GM21390 (cell line): ENCODE data around the gene BTF3.
"Not testable (repeated sequence)": the region's sequence is repeated elsewhere in the genome, so short reads cannot be mapped to it uniquely, and the experiment has no call there.

Source experiments
- ATAC-seq: cut with Tn5 transposase; IDR thresholded peaks from one replicate; pipeline ENCODE4 v1.9.1; 2021; ENCODE audit not compliant: unreplicated experiment

The BTF3 gene

GRCh38 chr5:73485715-73486114 lies 12.5 kb upstream of the BTF3 start:
- ATAC-seq: no peak

- ATAC-seq: no peak
These were observed 11.9 kb upstream of the BTF3 start for GRCh38 chr5:73486119-73486899.

GRCh38 chr5:73487257-73487656 lies 11.0 kb upstream of the BTF3 start:
- not testable (repeated sequence) for ATAC-seq

- no peak for ATAC-seq
These were observed 10.4 kb upstream of the BTF3 start for GRCh38 chr5:73487815-73488214.

- no peak for ATAC-seq
These were observed 9.4 kb upstream of the BTF3 start for GRCh38 chr5:73488806-73489205.

GRCh38 chr5:73490088-73490487 lies 8.2 kb upstream of the BTF3 start:
- no peak for ATAC-seq

- ATAC-seq: no peak
These were observed 7.1 kb upstream of the BTF3 start for GRCh38 chr5:73491155-73491554.

GRCh38 chr5:73493421-73493820 lies 4.8 kb upstream of the BTF3 start:
- ATAC-seq: no peak

- ATAC-seq: no peak
These were observed 3.5 kb upstream of the BTF3 start for GRCh38 chr5:73494721-73495120.

GRCh38 chr5:73495772-73496335 lies 2.4 kb upstream of the BTF3 start:
- ATAC-seq: no peak

- ATAC-seq: no peak
These were observed 1.2 kb upstream of the BTF3 start for GRCh38 chr5:73496984-73497457.

GRCh38 chr5:73497497-73498056 lies 665 bp upstream of the BTF3 start:
- ATAC-seq: no peak

- ATAC-seq: no peak
These were observed 945 bp downstream of the BTF3 start for GRCh38 chr5:73499187-73499586.

GRCh38 chr5:73499756-73500155 lies 1.5 kb downstream of the BTF3 start:
- no peak for ATAC-seq

- no peak for ATAC-seq
These were observed 3.2 kb downstream of the BTF3 start for GRCh38 chr5:73501406-73501805.

- no peak for ATAC-seq
These were observed 8.3 kb downstream of the BTF3 start for GRCh38 chr5:73506459-73506955.

- ATAC-seq: no peak
These were observed 8.8 kb downstream of the BTF3 start for GRCh38 chr5:73507062-73507461.

GRCh38 chr5:73508521-73508920 lies 10.3 kb downstream of the BTF3 start:
- ATAC-seq: not testable (repeated sequence)

- no peak for ATAC-seq
These were observed 15.8 kb downstream of the BTF3 start for GRCh38 chr5:73513996-73514395.

GRCh38 chr5:73514418-73514817 lies 16.2 kb downstream of the BTF3 start:
- ATAC-seq: no peak

- no peak for ATAC-seq
These were observed 17.0 kb downstream of the BTF3 start for GRCh38 chr5:73515232-73515631.
